Transverse colon (tissue), 4 donors: ENCODE measurements around the gene DMBT1. TPM values are rescaled to one million over a fixed set of nuclear protein-coding genes. Genes with fewer than 3 reads are reported as not detected.
"Not testable (repeated sequence)": the region's sequence is repeated elsewhere in the genome, so short reads cannot be mapped to it uniquely, and the experiment has no call there.

Experiments
- DNase-seq: peaks from one replicate; pipeline ENCODE4 v3.0.0-alpha.2; 2019
- H3K27ac ChIP-seq, 4 donors: fragments of 200-600 bp; sonication (generic); 2 replicates each; pipeline ENCODE4 v1.5.1; 2016 to 2018; ENCODE audit warnings: inconsistent platforms in 4 of 4
- H3K27me3 ChIP-seq: fragments of 200-600 bp; sonication (generic); 2 replicates; pipeline ENCODE4 v1.5.1; 2017; ENCODE audit warnings: inconsistent platforms
- H3K36me3 ChIP-seq, 4 donors: fragments of 200-600 bp; sonication (generic); 2 replicates each; pipeline ENCODE4 v1.5.1; 2017 to 2019; ENCODE audit warnings: inconsistent platforms in 4 of 4
- H3K4me1 ChIP-seq, 4 donors: fragments of 200-600 bp; sonication (generic); 2 replicates each; pipeline ENCODE4 v1.5.1; 2017 to 2020; ENCODE audit warnings: inconsistent platforms in 4 of 4
- H3K4me3 ChIP-seq, 4 donors: fragments of 200-600 bp; sonication (generic); 1 replicate in 1 of 4; 2 replicates in 3 of 4; pipeline versions ENCODE4 v1.5.1 to v1.6.1; 2017 to 2019; ENCODE audit warnings: inconsistent platforms in 4 of 4
- H3K9me3 ChIP-seq, 2 donors: fragments of 200-600 bp; sonication (generic); 2 replicates each; pipeline ENCODE4 v1.5.1; 2017 to 2019; ENCODE audit warnings: inconsistent platforms in 2 of 2
- CTCF ChIP-seq, 5 experiments: fragments of 200-600 bp in 3 of 5; fragments of 450-650 bp in 2 of 5; sonication (generic) in 3 of 5; IDR thresholded peaks; 1 replicate in 2 of 5; 2 replicates in 3 of 5; pipeline ENCODE4 v1.5.1; 2016 to 2017; ENCODE audit warnings: antibody characterized with exemption in 5 of 5, inconsistent platforms in 3 of 5, mild to moderate bottlenecking in 2 of 5, moderate library complexity in 1 of 5
- EP300 ChIP-seq: sonication (generic); formaldehyde crosslinking; IDR thresholded peaks from one replicate; pipeline ENCODE4 v1.6.1; 2017; ENCODE audit warnings: antibody characterized with exemption, low read depth
- POLR2A ChIP-seq: fragments of 450-650 bp; IDR thresholded peaks from one replicate; pipeline ENCODE4 v1.6.1; 2016; ENCODE audit warnings: antibody characterized with exemption, mild to moderate bottlenecking, moderate library complexity
- POLR2AphosphoS5 ChIP-seq, 3 donors: sonication (generic); formaldehyde crosslinking; IDR thresholded peaks; one replicate each; pipeline ENCODE4 v1.6.1; 2016; ENCODE audit warnings: antibody characterized with exemption in 3 of 3
- WGBS, 2 donors: methylation state at CpG; one replicate each; pipeline ENCODE4 v1.1.5; 2018; ENCODE audit warnings: low coverage in 1 of 2; 5-methylcytosine and 5-hydroxymethylcytosine counted together
- in situ Hi-C, 4 donors: fragments of 200-750 bp; cut with MboI; loops; one replicate each; pipeline versions ENCODE4 v1.15.0 to v1.15.1; 2017; ENCODE audit warnings: low sequenced_read_pairs in 3 of 4, low pct_ligation_motif_present in 1 of 4, low pct_unique_long_range_greater_than_20kb in 1 of 4
- intact Hi-C: fragments of 100-400 bp; cut with DNase I; formaldehyde crosslinking; loops from one replicate; pipeline ENCODE4 v1.15.1; 2023; ENCODE audit warnings: low total_unique reads
- total RNA-seq, 4 donors: library from RNA; depleted of rRNA; stranded (reverse); fragments of >200 nt; gene quantifications; one replicate each; pipeline ENCODE4 v1.1.0, GENCODE V29; 2016

Gene DMBT1
- total RNA-seq, 4 donors from 2014 or later = 42.2 to 124 (median 68.5) TPM

GRCh38 chr10:122591736-122592135 is 31.2 kb downstream of the DMBT1 start:
- no peaks in the 10 kb centered on the region for H3K9me3 ChIP-seq
- no peaks in the 10 kb centered on the region for H3K27me3 ChIP-seq
- H3K4me1 ChIP-seq = no peaks in the 10 kb centered on the region
- no peak overlapping the region for H3K4me3 ChIP-seq
- intact Hi-C loops = no loop called here
- 50% methylated on average over 3 of the region's 3 CpGs; no CpG with 5 or more reads in 1 of the 2 donors for WGBS, 2 donors
- in situ Hi-C loops = no loop called here
- TF ChIP-seq POLR2AphosphoS5 (IDR thresholded peaks at IDR 0.05) (no peak), EP300 (no peak), POLR2A (no peak), CTCF (IDR thresholded peaks at IDR 0.05) (no peak)
- no peak overlapping the region for H3K27ac ChIP-seq
- H3K36me3 ChIP-seq = no peaks in the 10 kb centered on the region
- DNase-seq = no peak

DNA sequence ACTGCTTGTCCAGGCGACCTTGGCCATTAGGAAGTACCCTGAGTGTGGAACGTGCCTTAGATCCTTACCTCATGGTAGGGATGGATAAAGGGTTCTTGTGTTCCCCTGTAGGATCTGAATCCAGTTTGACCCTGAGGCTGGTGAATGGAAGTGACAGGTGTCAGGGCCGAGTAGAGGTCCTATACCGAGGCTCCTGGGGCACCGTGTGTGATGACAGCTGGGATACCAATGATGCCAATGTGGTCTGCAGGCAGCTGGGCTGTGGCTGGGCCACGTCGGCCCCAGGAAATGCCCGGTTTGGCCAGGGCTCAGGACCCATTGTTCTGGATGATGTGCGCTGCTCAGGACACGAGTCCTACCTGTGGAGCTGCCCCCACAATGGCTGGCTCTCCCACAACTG is 31.6 kb downstream of the DMBT1 start:
- Histone ChIP-seq H3K4me3 (no peak overlapping the region), H3K27me3 (no peaks in the 10 kb centered on the region), H3K36me3 (no peaks in the 10 kb centered on the region), H3K4me1 (no peaks in the 10 kb centered on the region), H3K9me3 (no peaks in the 10 kb centered on the region), H3K27ac (no peak overlapping the region)
- in situ Hi-C loops (no loop called here), intact Hi-C loops (no loop called here)
- no peak for DNase-seq
- TF ChIP-seq POLR2A (no peak), EP300 (no peak), CTCF (IDR thresholded peaks at IDR 0.05) (no peak), POLR2AphosphoS5 (IDR thresholded peaks at IDR 0.05) (no peak)
- WGBS, 2 donors = 84% methylated on average over 9 of the region's 10 CpGs; no CpG with 5 or more reads in 1 of the 2 donors

- WGBS, 2 donors = 81% methylated on average over 8 of the region's 10 CpGs; no CpG with 5 or more reads in 1 of the 2 donors
- Histone ChIP-seq H3K36me3 (no peaks in the 10 kb centered on the region), H3K4me3 (no peak overlapping the region), H3K27me3 (no peaks in the 10 kb centered on the region), H3K9me3 (no peaks in the 10 kb centered on the region), H3K27ac (no peak overlapping the region), H3K4me1 (no peaks in the 10 kb centered on the region)
- TF ChIP-seq CTCF (IDR thresholded peaks at IDR 0.05) = no peak
- TF ChIP-seq POLR2AphosphoS5 (IDR thresholded peaks at IDR 0.05) = no peak
- no peak for TF ChIP-seq POLR2A
- TF ChIP-seq EP300 = no peak
- DNase-seq = no peak
- intact Hi-C loops (no loop called here), in situ Hi-C loops (no loop called here)
Measured at GRCh38 chr10:122617476-122618270, 57.1 kb downstream of the DMBT1 start.

DNA sequence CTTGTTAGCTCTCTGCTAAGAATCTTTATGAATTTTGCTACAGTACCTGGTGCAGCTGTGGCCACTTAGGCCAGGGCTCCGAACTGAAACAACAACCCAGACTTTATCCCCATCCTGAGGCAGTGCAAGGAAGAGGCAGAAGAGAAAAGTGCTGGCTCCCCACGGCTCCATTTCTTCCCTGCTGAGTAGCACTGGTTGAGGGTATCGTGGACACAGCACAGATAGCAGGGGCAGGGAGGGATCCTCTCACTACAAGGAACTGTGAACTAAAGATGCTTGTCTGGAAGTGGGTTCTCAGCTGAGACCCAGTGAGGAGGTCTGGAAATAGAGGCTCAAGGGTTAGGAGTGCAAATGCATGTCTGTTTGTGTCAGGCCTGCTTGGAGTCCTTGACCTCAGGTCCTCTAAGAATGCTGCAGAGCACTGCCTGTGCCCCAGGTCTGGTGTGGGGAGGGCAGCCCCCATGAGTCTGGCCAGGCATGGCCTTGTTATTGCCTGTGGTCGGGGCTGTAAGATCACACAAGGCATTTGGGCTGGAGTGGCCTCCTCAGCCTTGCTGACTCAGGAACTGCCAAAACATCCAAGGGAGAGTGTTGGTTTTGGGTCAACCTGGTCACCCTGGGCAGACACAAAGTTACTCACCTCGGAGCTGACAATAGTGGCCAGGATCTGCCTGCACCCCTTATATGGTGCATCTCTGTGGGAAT is 58.1 kb downstream of the DMBT1 start:
- Histone ChIP-seq H3K27me3 (no peaks in the 10 kb centered on the region), H3K9me3 (no peaks in the 10 kb centered on the region), H3K4me1 (no peaks in the 10 kb centered on the region), H3K4me3 (no peak overlapping the region), H3K27ac (no peak overlapping the region), H3K36me3 (no peaks in the 10 kb centered on the region)
- intact Hi-C loops (no loop called here), in situ Hi-C loops (no loop called here)
- no peak for DNase-seq
- 60 to 67% methylated on average over 1 to 5 of the region's 5 CpGs for WGBS, 2 donors
- TF ChIP-seq POLR2A (no peak), EP300 (no peak), POLR2AphosphoS5 (IDR thresholded peaks at IDR 0.05) (no peak), CTCF (IDR thresholded peaks at IDR 0.05) (no peak)

DNA sequence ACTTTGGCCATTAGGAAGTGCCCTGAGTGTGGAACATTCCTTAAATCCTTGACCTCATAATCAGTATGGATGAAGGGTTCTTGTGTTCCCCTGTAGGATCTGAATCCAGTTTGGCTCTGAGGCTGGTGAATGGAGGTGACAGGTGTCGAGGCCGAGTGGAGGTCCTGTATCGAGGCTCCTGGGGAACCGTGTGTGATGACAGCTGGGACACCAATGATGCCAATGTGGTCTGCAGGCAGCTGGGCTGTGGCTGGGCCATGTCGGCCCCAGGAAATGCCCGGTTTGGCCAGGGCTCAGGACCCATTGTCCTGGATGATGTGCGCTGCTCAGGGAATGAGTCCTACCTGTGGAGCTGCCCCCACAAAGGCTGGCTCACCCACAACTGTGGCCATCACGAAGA is 60.4 kb downstream of the DMBT1 start:
- H3K9me3 ChIP-seq, H3K4me3 ChIP-seq, in situ Hi-C loops, intact Hi-C loops, H3K4me1 ChIP-seq, H3K36me3 ChIP-seq, H3K27ac ChIP-seq, DNase-seq, H3K27me3 ChIP-seq: not testable (repeated sequence)
- WGBS, 2 donors = 96% methylated on average over 6 of the region's 8 CpGs; no CpG with 5 or more reads in 1 of the 2 donors
